Mesenteric fat pad (tissue), 1 donor: Measurements from ENCODE around the gene MIS18A. TPM values are rescaled to one million over a fixed set of nuclear protein-coding genes. Genes with fewer than 3 reads are reported as not detected.

ENCODE experiments used
- DNase-seq: peaks from one replicate; pipeline ENCODE4 v3.0.0-alpha.2; 2020; ENCODE audit warnings: low spot score
- total RNA-seq: library from RNA; stranded (reverse); fragmentation: NEBNext Ultra II Directional; extraction: Animal tissue kit (Norgen Biotek cat#: 25700); gene quantifications from one replicate; pipeline ENCODE4 v1.2.1, GENCODE V29; 2021
- donor health status: DM: yes; HTN: yes; CAD: no.

The MIS18A gene
- total RNA-seq, 1 donor from 2014 or later, result 5.4 TPM

GRCh38 chr21:32256873-32257620, 21.8 kb downstream of the MIS18A start:
- DNase-seq, result no peak

DNA sequence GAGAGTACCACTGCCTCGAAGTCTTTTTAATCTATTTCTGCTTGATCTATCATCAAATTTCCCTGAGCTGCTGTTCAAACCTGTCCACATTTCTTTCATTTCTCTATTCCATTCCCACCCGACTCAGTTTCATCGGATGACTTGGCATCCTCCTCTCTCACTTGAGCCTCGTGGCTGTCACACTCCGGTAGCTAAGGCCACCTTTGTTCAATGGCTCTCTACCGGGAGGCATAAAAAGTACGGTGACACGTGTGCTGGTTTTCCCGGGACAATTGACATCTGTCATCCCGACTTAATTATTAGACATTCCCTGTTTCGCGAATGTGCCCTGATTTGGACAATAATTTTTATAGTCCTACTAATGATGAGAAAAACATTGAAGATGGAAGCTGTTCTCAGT, 22.6 kb downstream of the MIS18A start:
- DNase-seq, result no peak

GRCh38 chr21:32253215-32253641, 25.6 kb downstream of the MIS18A start:
- no peak for DNase-seq

DNA sequence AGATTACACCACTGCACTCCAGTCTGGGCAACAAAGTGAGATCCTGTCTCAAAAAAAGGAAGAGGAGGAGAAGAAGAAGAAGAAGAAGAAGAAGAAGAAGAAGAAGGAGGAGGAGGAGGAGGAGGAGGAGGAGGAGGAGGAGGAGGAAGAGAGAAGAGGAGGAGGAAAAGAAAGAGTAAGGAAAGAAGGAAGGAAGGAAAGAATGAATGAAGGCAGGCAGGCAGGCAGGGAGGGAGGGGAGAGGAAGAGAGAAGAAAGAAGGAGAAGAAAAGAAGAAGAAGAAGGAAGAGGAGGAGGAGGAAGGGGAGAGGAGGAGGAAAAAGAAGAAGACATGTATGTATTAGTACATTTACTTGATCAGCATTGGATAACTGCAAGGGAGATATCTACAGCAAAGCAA, 26.7 kb downstream of the MIS18A start:
- no peak for DNase-seq

DNA sequence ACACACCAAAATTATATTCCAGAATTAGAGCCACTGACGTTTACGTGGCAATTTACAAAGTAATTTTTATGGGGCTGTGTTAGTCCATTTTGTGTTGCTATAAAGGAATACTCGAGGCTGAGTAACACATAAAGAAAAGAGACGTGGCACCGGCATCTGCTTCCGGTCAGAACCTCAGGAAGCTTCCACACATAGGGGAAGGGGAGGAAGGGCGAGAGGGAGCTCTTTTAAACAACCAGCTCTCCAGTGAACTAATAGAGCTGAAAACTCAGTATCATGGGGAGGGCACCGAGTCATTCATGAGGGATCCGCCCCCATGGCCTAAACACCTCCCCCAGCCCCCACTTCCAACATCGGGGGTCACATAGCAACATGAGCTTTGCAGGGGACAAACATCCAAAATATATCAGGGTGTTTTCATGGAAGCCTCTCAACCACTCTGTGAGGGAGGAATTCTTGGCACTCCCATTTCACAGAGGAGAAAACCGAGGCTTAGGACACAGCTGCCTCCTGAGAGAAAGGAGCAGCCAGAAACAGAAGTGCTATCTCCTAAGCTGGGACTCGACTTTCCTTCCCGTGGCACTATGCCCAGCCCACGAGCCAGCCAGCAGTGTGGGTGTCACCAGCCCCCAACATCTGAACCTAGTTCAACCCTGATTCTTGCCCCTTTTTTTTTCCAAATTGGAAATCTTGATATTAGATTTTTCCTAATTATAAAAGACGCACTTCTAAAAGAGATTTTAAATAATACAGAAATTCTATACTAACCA, 29.2 kb downstream of the MIS18A start:
- no peak for DNase-seq

DNA sequence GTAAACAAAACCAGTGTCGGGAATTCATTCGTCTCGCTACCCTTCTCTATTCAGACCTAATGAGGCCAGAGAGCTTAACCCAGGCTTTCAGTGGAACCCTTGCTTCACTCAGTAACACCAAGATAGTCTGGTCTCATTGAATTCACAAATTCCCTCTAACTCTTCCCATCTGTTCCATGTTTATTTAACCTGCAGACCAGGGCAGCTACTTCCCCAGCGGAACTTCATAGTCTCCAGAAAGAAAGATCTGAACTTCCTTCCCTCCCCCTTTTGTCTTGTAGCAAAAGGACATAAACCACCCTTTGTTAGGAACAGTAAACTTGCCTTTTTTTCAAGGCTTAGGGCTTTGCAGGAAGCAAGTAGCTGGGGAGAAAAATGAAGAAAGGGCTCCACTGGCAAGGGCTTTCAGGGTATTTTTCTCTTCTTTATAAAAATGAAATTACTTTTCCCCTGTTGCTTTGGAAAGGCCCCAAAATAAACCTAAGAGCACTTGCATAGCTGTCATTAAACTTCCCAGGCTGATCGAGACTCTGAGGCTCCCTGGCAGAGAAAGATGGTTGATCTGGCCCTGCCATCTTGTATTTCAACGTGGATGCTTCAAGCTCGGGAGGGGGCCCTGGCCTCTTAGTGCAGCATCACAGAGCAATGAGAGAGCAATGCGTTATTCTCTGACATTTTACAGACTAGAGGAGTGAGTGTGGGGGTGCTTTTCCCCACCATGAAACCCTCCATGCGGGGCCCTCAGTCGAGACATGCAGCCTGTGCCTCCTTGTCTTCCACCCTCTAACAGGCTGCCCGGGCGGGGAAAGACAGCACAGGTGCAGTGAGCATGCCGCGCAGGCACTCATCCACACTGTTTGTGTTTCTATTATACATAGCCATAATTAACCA, 30.0 kb downstream of the MIS18A start:
- no peak for DNase-seq

DNA sequence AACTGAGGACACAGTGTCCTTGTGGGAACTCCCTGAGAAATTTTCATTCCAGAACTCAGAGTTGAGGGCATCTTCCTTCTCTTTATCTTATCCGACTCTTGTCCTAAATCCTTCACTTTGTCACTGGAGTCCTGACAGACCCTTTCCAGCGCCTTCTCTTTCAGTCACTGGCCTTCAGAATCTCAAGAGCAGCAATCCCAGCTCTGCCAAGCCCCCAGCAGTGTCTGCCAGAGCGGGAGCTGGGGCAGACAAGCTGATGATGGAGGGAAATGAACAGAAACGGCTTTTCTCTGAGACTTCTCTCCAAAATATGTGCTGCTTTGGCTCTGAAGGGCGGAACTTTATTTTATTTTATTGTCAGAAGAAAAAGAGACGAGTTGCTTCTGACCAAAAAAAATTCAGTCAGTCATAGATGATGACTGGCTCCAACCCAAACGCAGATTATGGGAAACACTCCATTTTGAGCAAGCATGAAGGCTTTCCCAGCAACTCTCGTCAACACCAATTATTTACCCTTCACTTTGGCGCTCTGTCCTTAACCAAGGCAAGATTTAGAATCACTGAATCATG, 32.2 kb downstream of the MIS18A start:
- no peak for DNase-seq

- DNase-seq, result no peak
Measured at GRCh38 chr21:32245971-32246370, 32.9 kb downstream of the MIS18A start.

- DNase-seq, result no peak
Measured at GRCh38 chr21:32240851-32241687, 37.8 kb downstream of the MIS18A start.

- no peak for DNase-seq
Measured at GRCh38 chr21:32239551-32239950, 39.3 kb downstream of the MIS18A start.

DNA sequence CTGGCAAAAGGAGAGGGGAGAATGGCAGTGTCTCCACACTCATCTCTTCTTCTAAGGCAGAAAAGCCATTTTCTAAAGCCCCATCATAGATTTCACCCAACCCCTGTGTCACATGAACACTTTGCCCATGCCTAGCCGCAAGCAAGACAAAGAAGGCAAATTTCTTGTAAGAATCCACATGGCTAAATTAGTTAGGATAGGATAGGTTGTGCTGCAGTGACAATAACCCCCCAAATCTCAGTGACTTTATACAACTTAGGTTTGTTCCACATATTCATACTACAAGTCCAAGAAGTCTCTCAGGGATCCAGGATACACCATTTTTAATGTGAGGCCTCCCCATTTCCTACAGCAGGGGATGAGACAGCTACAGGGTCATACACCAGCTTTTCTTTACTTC, 40.8 kb downstream of the MIS18A start:
- DNase-seq, result no peak

DNA sequence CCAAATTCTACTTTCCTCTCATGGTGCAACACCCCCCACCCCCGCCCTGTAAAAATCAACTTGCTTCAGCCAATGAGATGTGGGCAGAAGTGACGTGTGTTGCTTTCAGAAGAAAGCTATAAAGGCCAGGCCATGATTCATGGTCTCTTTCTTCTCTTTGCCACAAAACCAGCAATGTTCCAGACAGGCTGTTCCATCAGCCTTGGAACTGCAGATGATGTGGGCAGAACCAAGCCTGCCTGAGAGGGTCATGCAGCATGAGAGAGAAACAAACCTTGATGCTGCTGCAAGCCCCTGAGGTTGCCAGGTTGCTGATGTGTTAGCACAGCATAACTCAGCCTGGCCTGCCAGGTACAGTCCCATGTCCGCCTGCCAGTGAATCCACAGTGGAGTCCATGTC, 41.8 kb downstream of the MIS18A start:
- DNase-seq, result no peak

GRCh38 chr21:32233722-32234301, 45.0 kb downstream of the MIS18A start:
- DNase-seq, result no peak

GRCh38 chr21:32233055-32233546, 45.7 kb downstream of the MIS18A start:
- no peak for DNase-seq

DNA sequence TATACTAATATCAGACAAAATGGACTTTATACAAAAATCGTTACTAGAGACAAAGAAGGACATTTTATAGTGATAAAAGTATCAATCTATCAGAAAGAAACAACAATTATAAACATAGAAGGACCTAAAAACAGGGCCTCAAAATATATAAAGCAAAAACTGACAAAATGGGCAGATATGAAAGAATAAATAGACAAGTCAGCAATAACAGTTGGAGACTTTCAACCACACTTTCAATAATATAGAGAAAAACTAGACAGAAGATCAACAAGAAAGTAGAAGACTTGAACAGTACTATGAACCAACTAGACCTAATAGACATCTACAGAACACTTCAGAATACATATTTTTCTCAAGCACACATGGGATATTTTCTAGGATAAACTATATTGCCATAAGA, 52.4 kb downstream of the MIS18A start:
- no peak for DNase-seq

Other genes starting within 250 kb of the MIS18A start
- gene MRAP, start 19.8 kb upstream of the MIS18A start, total RNA-seq, result 149 TPM
- 21.5 TPM for gene URB1, start 114.0 kb upstream of the MIS18A start, total RNA-seq
- gene EVA1C, start 133.7 kb upstream of the MIS18A start, total RNA-seq, result 50.3 TPM